GM12892 (cell line): ENCODE results near the gene ZDHHC3.

Experiments used
- POLR2A ChIP-seq: IDR thresholded peaks from 2 replicates; pipeline ENCODE4 v1.6.1; 2011; ENCODE audit warnings: low read depth, low read length, control low read depth
- POLR2AphosphoS5 ChIP-seq: IDR thresholded peaks from 2 replicates; pipeline ENCODE4 v1.6.1; 2011; ENCODE audit warnings: low read depth, low read length, control low read depth
- TAF1 ChIP-seq: IDR thresholded peaks from 2 replicates; pipeline ENCODE4 v1.6.1; 2011; ENCODE audit warnings: low read depth, mild to moderate bottlenecking, control low read depth, low read length, borderline replicate concordance

DNA sequence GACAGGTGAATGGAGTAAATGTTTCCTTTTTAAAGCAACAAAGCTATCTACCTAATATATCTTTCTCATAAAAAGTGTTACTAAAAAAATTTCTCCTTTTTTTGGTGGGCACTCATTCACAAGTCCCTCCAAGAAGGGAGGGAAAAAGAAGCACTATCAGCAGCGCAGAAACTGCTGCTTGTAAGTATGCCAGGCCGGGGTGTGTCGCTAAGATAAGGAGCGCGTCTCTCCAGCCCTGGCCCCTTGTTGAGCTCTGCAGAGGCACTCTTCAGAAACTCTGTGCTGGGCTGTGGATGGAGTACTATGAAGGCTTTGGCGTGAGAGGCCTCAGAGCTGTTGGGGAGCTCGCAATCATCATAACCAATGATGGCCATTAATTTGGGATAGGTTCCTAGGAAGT, 49.1 kb downstream of the ZDHHC3 start:
- no peak for TF ChIP-seq POLR2AphosphoS5
- TF ChIP-seq POLR2A: no peak
- no peak for TF ChIP-seq TAF1
